Vagina (tissue), 2 donors: ENCODE results near the gene FER1L5.
"Not testable (repeated sequence)": the region's sequence is repeated elsewhere in the genome, so short reads cannot be mapped to it uniquely, and the experiment has no call there.

Experiments used
- CTCF ChIP-seq, 3 experiments: fragments of 450-650 bp in 2 of 3; fragments of 200-600 bp in 1 of 3; sonication (generic) in 1 of 3; IDR thresholded peaks; one replicate each; pipeline ENCODE4 v1.5.1; 2017 to 2019; ENCODE audit warnings: antibody characterized with exemption in 3 of 3, mild to moderate bottlenecking in 2 of 3, moderate library complexity in 2 of 3
- POLR2A ChIP-seq, 2 donors: fragments of 450-650 bp; IDR thresholded peaks; one replicate each; pipeline ENCODE4 v1.6.1; 2017; ENCODE audit warnings: antibody characterized with exemption in 2 of 2, mild to moderate bottlenecking in 2 of 2, moderate library complexity in 2 of 2
- POLR2AphosphoS5 ChIP-seq, 2 donors: sonication (generic); formaldehyde crosslinking; IDR thresholded peaks; one replicate each; pipeline ENCODE4 v1.9.0; 2017; ENCODE audit warnings: antibody characterized with exemption in 2 of 2, mild to moderate bottlenecking in 2 of 2, low read depth in 1 of 2; ENCODE audit not compliant: insufficient read depth in 1 of 2

GRCh38 chr2:96665717-96666116 lies 23.2 kb downstream of the FER1L5 start:
- TF ChIP-seq CTCF (IDR thresholded peaks at IDR 0.05); POLR2AphosphoS5 (IDR thresholded peaks at IDR 0.05; ENCODE audit: insufficient read depth in 1 of 2, low read depth in 1 of 2); POLR2A (IDR thresholded peaks at IDR 0.05): not testable (repeated sequence)
